Measurements from ENCODE around the gene EHD4.

DNA sequence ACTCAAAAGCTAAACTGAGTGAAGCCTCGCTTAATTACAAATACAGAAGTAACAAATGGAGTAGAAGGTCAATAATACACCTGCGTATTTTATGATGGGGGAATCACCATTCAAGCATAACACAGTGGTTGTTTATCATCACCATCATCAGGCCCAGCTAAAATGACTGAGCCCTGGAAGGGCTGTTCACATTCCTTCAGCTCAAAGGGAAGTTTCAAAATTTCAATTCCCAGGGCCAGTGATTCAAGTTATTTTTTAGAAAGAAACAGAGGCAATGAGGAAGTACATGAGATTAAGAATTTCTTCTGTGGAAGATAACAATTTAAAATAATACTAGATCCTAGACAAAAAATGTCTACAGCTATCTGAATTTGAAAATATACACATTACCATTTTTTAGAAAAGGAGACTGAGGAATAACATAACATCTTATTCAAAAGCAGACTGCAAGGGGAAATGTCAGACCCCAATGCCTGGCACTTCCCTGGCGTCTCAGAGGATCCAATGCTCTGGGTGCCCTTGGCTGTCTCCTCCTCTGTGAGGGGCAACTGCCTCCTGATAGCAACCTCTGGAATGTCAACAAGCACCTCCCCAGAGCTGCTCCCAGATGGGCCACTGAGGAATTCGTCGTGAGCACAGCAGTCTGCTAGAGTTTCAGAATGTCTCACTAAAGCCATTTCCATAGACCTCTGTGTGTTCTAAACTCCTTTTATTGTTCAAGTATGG, 22.8 kb downstream of the EHD4 start:
- TF ChIP-seq GATA2 (IDR thresholded peaks at IDR 0.05; ENCODE audit: low read depth, low read length): no peak
- no peak for TF ChIP-seq GATA3 (IDR thresholded peaks at IDR 0.05; ENCODE audit: low read depth, low read length)
